Upper lobe of left lung (tissue), 4 donors: ENCODE data around the gene ENDOD1.

Experiments
- EP300 ChIP-seq, 4 donors: sonication (generic); formaldehyde crosslinking; IDR thresholded peaks; one replicate each; pipeline ENCODE4 v1.5.1; 2017; ENCODE audit warnings: antibody characterized with exemption in 4 of 4, control low read depth in 2 of 4
- POLR2A ChIP-seq, 4 donors: fragments of 450-650 bp; IDR thresholded peaks; one replicate each; pipeline ENCODE4 v1.5.1; 2016 to 2017; ENCODE audit warnings: antibody characterized with exemption in 4 of 4, mild to moderate bottlenecking in 2 of 4
- POLR2AphosphoS5 ChIP-seq, 2 donors: sonication (generic); formaldehyde crosslinking; IDR thresholded peaks; one replicate each; pipeline ENCODE4 v1.5.1; 2017; ENCODE audit warnings: antibody characterized with exemption in 2 of 2
- TF ChIP-seq, protein P1 (sequence below), 6 experiments: fragments of 450-650 bp in 4 of 6; fragments of 200-600 bp in 2 of 6; sonication (generic) in 2 of 6; IDR thresholded peaks; one replicate each; pipeline ENCODE4 v1.5.1; 2016 to 2019; ENCODE audit warnings: antibody characterized with exemption in 6 of 6

DNA sequence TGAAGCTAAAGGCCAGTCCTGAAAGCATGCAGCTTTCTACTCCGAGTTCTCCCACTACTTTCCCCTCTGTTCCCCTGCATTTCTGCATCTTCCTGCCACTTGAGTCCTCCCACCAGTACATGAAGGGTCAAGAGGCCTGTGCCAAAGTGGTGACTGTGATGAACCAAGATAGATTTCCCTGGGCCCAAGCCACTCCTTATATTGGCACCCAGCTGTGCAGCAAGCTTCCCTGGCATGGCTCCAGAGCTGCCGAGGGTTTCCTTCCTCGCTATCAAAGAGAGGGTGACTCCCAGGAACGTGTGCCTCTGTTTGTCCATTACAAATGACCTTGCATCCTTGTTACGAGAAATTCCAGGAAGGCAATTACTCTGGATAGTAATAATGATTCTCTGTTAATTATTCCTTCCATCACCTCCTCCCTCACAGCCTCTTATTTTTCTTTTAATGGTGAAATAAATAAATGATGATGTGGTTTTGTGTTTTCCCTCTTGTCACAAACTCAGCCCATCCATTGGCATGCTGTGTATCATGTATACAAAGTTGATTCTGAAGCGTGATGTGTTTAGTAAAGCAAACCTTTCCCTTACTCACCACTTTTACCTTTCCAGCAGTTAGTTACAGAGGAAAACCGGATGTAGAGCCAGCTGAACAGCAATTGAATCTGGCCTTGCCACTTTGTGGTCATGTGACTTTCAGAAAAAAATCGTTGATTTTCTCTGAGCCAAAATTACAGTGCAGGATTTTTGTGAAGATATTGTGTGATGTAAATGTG is 14.7 kb upstream of the ENDOD1 start:
- TF ChIP-seq, protein P1, sequence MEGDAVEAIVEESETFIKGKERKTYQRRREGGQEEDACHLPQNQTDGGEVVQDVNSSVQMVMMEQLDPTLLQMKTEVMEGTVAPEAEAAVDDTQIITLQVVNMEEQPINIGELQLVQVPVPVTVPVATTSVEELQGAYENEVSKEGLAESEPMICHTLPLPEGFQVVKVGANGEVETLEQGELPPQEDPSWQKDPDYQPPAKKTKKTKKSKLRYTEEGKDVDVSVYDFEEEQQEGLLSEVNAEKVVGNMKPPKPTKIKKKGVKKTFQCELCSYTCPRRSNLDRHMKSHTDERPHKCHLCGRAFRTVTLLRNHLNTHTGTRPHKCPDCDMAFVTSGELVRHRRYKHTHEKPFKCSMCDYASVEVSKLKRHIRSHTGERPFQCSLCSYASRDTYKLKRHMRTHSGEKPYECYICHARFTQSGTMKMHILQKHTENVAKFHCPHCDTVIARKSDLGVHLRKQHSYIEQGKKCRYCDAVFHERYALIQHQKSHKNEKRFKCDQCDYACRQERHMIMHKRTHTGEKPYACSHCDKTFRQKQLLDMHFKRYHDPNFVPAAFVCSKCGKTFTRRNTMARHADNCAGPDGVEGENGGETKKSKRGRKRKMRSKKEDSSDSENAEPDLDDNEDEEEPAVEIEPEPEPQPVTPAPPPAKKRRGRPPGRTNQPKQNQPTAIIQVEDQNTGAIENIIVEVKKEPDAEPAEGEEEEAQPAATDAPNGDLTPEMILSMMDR (IDR thresholded peaks at IDR 0.05), result no peak
- TF ChIP-seq POLR2A (IDR thresholded peaks at IDR 0.05), result no peak
- TF ChIP-seq EP300 (IDR thresholded peaks at IDR 0.05), result peak in 1 of 4 donors; percentile 29
- TF ChIP-seq POLR2AphosphoS5 (IDR thresholded peaks at IDR 0.05), result peak; percentile 59 to 63
